ENCODE data around the gene USP13. TPM values are rescaled to one million over a fixed set of nuclear protein-coding genes. Genes with fewer than 3 reads are reported as not detected.

The USP13 gene
- total and polyA plus RNA-seq, 2 donors (not counting 3 experiments of a cell fraction or from before 2014, with no cell fraction given), result 5.8 to 24.0 TPM

DNA sequence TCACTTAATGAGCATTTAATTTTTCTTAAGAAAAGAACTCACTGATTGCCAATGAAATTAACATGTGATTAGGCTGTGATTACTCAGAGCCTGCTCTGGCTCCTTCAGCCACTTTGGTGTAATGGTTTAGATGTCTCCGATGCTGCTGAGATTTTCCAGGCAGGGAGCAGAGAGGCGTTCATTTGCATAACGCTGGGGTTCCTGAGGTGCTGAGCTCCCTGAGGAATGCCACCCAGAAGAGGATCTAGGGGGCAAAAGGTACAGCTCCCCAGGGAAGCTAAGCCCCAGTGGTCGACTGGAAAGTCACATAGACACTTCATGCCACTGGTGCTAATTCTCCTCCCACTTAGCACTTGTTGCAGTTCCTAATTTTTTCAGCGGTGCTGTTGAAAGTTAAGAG lies 119.5 kb downstream of the USP13 start:
- intact Hi-C loops (cut with micrococcal nuclease), result no loop called here
- H3K4me1 ChIP-seq (ENCODE audit: control insufficient read depth, extremely low read depth, insufficient read depth, low read length), result peaks cover 16% of the 10 kb centered on the region
- no peaks in the 10 kb centered on the region for H3K9me3 ChIP-seq (replicated peaks; ENCODE audit: control insufficient read depth, insufficient read depth, low read length)
- H3K27me3 ChIP-seq (ENCODE audit: control insufficient read depth in 2 of 2, insufficient read depth in 2 of 2, low read length in 2 of 2), result no peaks in the 10 kb centered on the region
- dilution Hi-C loops (cut with MboI; ENCODE audit: extremely low pct_ligation_motif_present, low sequenced_read_pairs), result no loop called here
- no TSS peak for BruUV-seq (replicated peaks)
- H3K4me3 ChIP-seq (replicated peaks in 1 of 3; ENCODE audit: insufficient read depth in 1 of 3, low read depth in 1 of 3, low read length in 3 of 3), result no peak overlapping the region
- FAIRE-seq, result no peak
- no peak overlapping the region for H2AFZ ChIP-seq (ENCODE audit: low read depth, low read length)
- no peaks in the 10 kb centered on the region for H3K9me1 ChIP-seq (replicated peaks; ENCODE audit: control insufficient read depth, extremely low read depth, insufficient read depth, low read length)
- no peak for DNase-seq (ENCODE audit: low read depth, low spot score)
- POLR2A ChIA-PET, result no interaction called here
- H3K36me3 ChIP-seq (ENCODE audit: control insufficient read depth in 2 of 2, extremely low read depth in 1 of 2, insufficient read depth in 2 of 2, low read length in 2 of 2), result peaks cover 0 to 3% of the 10 kb centered on the region in 2 experiments
- no peaks in the 10 kb centered on the region for H4K20me1 ChIP-seq (replicated peaks; ENCODE audit: control insufficient read depth, extremely low read depth, insufficient read depth, low read length)
- H3K79me2 ChIP-seq (ENCODE audit: control insufficient read depth, insufficient read depth, low read length), result no peaks in the 10 kb centered on the region
- H3K4me2 ChIP-seq (ENCODE audit: insufficient read depth, low read length), result no peak overlapping the region
- TF ChIP-seq, protein P1, sequence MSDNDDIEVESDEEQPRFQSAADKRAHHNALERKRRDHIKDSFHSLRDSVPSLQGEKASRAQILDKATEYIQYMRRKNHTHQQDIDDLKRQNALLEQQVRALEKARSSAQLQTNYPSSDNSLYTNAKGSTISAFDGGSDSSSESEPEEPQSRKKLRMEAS (IDR thresholded peaks at IDR 0.05; ENCODE audit: insufficient read depth, insufficient read length), result no peak
- TF ChIP-seq, protein P2, sequence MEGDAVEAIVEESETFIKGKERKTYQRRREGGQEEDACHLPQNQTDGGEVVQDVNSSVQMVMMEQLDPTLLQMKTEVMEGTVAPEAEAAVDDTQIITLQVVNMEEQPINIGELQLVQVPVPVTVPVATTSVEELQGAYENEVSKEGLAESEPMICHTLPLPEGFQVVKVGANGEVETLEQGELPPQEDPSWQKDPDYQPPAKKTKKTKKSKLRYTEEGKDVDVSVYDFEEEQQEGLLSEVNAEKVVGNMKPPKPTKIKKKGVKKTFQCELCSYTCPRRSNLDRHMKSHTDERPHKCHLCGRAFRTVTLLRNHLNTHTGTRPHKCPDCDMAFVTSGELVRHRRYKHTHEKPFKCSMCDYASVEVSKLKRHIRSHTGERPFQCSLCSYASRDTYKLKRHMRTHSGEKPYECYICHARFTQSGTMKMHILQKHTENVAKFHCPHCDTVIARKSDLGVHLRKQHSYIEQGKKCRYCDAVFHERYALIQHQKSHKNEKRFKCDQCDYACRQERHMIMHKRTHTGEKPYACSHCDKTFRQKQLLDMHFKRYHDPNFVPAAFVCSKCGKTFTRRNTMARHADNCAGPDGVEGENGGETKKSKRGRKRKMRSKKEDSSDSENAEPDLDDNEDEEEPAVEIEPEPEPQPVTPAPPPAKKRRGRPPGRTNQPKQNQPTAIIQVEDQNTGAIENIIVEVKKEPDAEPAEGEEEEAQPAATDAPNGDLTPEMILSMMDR (IDR thresholded peaks at IDR 0.05; ENCODE audit: extremely low read depth in 1 of 2, insufficient read depth in 1 of 2, low read depth in 1 of 2, low read length in 2 of 2), result no peak
- TF ChIP-seq POLR2AphosphoS5 (IDR thresholded peaks at IDR 0.05; ENCODE audit: insufficient read depth, low read depth, low read length) (no peak), GATA2 (IDR thresholded peaks at IDR 0.05; ENCODE audit: insufficient read depth, insufficient read length, low read depth, low read length) (no peak), POLR2A (IDR thresholded peaks at IDR 0.05; ENCODE audit: low read depth, low read length) (no peak), JUN (IDR thresholded peaks at IDR 0.05; ENCODE audit: borderline replicate concordance, insufficient read depth, insufficient read length, low read depth) (no peak), FOS (IDR thresholded peaks at IDR 0.05; ENCODE audit: borderline replicate concordance, insufficient read depth, low read length) (no peak), EZH2 (IDR thresholded peaks at IDR 0.05; ENCODE audit: borderline replicate concordance, low read depth, low read length, severe bottlenecking) (no peak), MYC (IDR thresholded peaks at IDR 0.05; ENCODE audit: low read depth, low read length) (no peak)
- no peak overlapping the region for H3K27ac ChIP-seq (ENCODE audit: insufficient read depth, low read depth, low read length)
- CTCF ChIA-PET, result interaction anchor here (0.6 to 3.3 kb wide), 4 partner anchors 9 to 123 kb away, joined by 3 to 9 read pairs (median 6); no protein-coding TSS in a partner anchor
- no peak overlapping the region for H3K9ac ChIP-seq (replicated peaks; ENCODE audit: extremely low read depth, insufficient read depth, low read length)

All from endothelial cell of umbilical vein (primary cell).